IPS DF 6.9 (cell line): ENCODE data around the gene CARD16.
"Not testable (repeated sequence)": the region's sequence is repeated elsewhere in the genome, so short reads cannot be mapped to it uniquely, and the experiment has no call there.

Experiments used
- DNase-seq: peaks from one replicate; pipeline ENCODE4 v3.0.0-alpha.2; 2013; ENCODE audit warnings: low read depth, low spot score
- H3K27ac ChIP-seq: one replicate; pipeline ENCODE4 v1.5.1; 2013; ENCODE audit warnings: low read length, control low read depth
- H3K27me3 ChIP-seq: 2 replicates; pipeline ENCODE4 v1.6.1; 2013; ENCODE audit warnings: mild to moderate bottlenecking, low read length; ENCODE audit not compliant: control insufficient read depth, insufficient read depth
- H3K36me3 ChIP-seq: 2 replicates; pipeline ENCODE4 v1.6.1; 2013; ENCODE audit warnings: low read length; ENCODE audit not compliant: control insufficient read depth, insufficient read depth
- H3K4me1 ChIP-seq: 2 replicates; pipeline ENCODE4 v1.6.1; 2013; ENCODE audit warnings: low read length; ENCODE audit not compliant: control insufficient read depth, insufficient read depth
- H3K4me3 ChIP-seq: 2 replicates; pipeline ENCODE4 v1.5.1; 2013; ENCODE audit warnings: mild to moderate bottlenecking, low read length
- H3K9me3 ChIP-seq: 2 replicates; pipeline ENCODE4 v1.6.1; 2013; ENCODE audit warnings: low read length, inconsistent platforms; ENCODE audit not compliant: control insufficient read depth, insufficient read depth
- WGBS: extraction: QIAGEN DNeasy Blood & Tissue Kit; methylation state at CpG from one replicate; pipeline ENCODE4 v1.1.7; 2013; ENCODE audit warnings: mixed read lengths, missing lambda C conversion rate; ENCODE audit not compliant: insufficient read length, insufficient coverage; 5-methylcytosine and 5-hydroxymethylcytosine counted together

CARD16 gene

DNA sequence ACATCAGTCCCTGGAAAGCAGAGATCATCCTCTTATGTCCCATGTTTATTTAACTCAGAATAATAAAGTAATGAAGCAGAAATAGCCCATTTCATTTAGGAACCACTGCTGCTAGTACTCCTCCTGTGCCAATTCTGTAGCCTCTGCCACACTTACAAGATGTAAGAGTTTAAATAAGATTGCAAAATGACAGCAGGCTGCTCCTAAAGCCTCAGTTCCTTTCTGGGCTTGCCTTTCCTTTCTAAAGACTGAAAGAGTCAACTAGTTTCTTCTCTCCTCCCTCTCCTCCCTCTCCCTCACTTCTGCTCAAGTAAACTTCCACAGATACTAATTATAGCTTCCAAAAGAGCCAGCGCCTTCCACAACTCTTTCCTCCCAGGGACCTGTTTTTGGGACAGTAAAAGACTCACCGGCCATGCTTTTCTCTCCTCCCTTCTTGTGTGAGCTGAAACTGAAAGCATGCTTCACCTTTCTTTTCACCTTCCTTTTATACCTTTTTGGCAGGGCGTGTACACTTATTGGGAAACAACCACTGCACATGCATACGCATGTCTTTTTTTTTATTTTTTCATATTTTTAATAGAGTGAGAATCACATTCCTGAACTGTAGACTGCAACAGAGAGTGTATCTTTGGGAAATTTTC, 26.1 kb upstream of the CARD16 start:
- Histone ChIP-seq H3K36me3 (no peaks in the 10 kb centered on the region), H3K4me3 (no peak overlapping the region), H3K9me3 (no peaks in the 10 kb centered on the region), H3K27me3 (no peaks in the 10 kb centered on the region), H3K27ac (no peak overlapping the region), H3K4me1 (no peaks in the 10 kb centered on the region)
- WGBS, result no CpG with 5 or more reads among the region's 4 CpGs
- DNase-seq, result no peak

DNA sequence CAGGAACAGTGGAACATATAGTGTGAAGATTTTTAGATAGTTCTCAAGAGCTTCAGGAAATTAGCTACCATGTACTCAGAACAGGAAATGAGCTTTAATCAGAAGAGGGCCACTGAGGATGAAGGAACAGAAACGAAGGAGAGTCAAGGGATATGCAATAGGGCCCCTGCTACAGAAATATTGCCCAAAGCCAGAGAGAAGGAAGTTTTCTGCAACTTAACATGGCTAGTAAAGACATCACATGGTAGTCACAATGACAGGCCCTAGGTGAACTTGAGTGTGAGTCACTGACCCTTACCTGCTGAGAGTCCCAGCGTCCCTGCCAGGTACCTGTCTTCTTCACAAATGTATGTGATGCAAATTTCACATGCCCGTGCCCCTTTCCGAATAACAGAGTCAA, 25.2 kb upstream of the CARD16 start:
- no peak for DNase-seq
- no peaks in the 10 kb centered on the region for H3K27me3 ChIP-seq
- WGBS, result no CpG with 5 or more reads among the region's 4 CpGs
- H3K4me1 ChIP-seq, result no peaks in the 10 kb centered on the region
- H3K27ac ChIP-seq, result no peak overlapping the region
- H3K9me3 ChIP-seq, result no peaks in the 10 kb centered on the region
- no peaks in the 10 kb centered on the region for H3K36me3 ChIP-seq
- H3K4me3 ChIP-seq, result no peak overlapping the region

DNA sequence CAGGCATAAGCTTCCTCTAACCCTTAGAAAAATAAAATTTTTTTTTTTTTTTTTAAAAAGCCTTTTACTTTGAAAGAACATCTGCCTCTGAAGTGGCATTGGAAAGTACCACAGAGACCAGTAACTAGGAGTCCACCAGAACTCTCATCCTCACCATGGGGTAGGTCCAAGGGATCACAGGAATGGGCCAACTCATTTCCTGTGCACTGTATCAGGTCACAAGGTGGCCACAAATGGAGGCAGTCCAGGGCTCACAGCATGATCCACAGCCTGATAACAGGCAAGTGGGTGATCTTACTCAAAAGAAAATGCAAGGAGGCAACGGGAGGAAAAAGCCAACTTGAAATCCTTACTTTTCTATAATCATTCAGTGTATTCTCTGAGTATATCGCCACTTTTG, 24.6 kb upstream of the CARD16 start:
- WGBS, result no CpG with 5 or more reads among the region's 2 CpGs
- H3K4me1 ChIP-seq, H3K27ac ChIP-seq, DNase-seq, H3K9me3 ChIP-seq, H3K36me3 ChIP-seq, H3K27me3 ChIP-seq, H3K4me3 ChIP-seq: not testable (repeated sequence)

DNA sequence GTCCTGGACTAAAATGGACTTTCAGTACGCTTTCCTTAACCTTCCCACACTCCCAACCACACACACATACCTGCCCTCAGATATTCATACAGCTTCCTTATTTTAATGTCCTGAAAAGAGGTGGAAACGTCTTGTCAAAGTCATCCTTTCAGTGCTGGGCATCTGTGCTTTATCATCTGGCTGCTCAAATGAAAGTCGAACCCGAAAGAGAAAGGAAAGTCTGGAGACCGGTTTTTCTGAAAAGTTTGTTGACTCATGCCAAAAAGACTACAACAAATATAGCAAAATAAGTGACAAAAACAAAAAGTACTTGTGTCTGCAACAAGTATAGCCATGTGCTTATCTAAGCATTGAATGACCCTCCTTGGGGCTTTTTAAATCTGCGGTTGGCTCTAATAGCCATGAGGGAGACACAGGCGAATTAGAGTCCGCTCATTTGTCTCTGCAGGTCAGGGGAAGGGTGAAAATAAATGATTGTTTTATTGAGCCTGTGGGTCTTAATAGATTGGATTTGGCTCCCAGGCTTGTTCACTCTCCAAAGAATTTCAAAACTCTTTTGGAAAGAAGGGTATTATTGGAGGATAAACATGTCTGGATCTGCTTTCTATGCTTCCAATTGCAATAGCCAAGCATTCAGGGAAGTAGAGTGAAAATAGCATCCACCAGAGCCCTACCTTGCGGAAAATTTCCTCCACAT, 18.3 kb upstream of the CARD16 start:
- not testable (repeated sequence) for H3K27ac ChIP-seq, H3K9me3 ChIP-seq, H3K4me3 ChIP-seq, DNase-seq, H3K4me1 ChIP-seq, H3K27me3 ChIP-seq, H3K36me3 ChIP-seq
- no CpG with 5 or more reads among the region's 9 CpGs for WGBS

DNA sequence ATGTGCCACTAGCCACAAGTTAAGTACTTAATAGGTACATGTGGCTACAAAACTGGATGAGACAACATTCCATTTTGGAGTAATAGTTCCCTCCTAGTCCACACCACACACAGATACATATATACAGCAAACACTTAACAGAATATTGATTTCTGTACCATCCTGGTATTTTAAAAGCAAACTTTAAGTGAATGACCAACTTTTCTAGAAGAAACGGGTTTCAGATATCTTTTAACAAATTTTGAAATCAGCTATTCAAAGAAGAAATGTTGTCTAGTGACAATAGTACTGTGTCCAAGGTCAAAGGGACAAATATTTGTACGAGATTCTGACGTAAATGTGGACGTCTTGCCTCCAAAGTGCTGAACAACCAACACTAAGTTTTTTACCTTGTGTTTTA, 12.3 kb upstream of the CARD16 start:
- Histone ChIP-seq H3K9me3 (no peaks in the 10 kb centered on the region), H3K4me3 (no peak overlapping the region), H3K27me3 (no peaks in the 10 kb centered on the region), H3K4me1 (0 out of 2 replicates have a peak, but pooled peaks cover 2% of the 10 kb centered on the region), H3K36me3 (no peaks in the 10 kb centered on the region), H3K27ac (no peak overlapping the region)
- no peak for DNase-seq
- WGBS, result no CpG with 5 or more reads among the region's 4 CpGs

DNA sequence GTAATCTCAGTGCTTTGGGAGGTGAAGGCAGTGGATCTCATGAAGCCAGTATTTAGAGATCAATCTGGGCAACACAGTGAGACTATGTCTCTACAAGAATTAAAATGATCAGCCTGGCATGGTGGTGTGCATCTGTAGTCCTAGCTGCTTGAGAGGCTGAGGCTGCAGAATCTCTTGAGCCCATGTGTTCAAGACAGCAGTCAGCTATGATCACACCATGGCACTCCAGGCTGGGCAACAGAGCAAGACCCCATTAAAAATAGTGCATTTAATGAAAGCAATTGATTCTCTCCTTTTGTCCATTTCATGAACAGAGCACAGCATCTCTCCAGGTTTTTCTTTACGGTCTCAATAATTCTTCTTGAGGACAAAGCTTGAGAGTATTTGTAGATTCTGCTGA, 11.3 kb upstream of the CARD16 start:
- no peaks in the 10 kb centered on the region for H3K9me3 ChIP-seq
- H3K4me1 ChIP-seq, result 0 out of 2 replicates have a peak, but pooled peaks cover 2% of the 10 kb centered on the region
- H3K4me3 ChIP-seq, result no peak overlapping the region
- no peaks in the 10 kb centered on the region for H3K27me3 ChIP-seq
- DNase-seq, result no peak
- no CpG with 5 or more reads among the region's 1 CpG for WGBS
- H3K36me3 ChIP-seq, result no peaks in the 10 kb centered on the region
- H3K27ac ChIP-seq, result no peak overlapping the region

DNA sequence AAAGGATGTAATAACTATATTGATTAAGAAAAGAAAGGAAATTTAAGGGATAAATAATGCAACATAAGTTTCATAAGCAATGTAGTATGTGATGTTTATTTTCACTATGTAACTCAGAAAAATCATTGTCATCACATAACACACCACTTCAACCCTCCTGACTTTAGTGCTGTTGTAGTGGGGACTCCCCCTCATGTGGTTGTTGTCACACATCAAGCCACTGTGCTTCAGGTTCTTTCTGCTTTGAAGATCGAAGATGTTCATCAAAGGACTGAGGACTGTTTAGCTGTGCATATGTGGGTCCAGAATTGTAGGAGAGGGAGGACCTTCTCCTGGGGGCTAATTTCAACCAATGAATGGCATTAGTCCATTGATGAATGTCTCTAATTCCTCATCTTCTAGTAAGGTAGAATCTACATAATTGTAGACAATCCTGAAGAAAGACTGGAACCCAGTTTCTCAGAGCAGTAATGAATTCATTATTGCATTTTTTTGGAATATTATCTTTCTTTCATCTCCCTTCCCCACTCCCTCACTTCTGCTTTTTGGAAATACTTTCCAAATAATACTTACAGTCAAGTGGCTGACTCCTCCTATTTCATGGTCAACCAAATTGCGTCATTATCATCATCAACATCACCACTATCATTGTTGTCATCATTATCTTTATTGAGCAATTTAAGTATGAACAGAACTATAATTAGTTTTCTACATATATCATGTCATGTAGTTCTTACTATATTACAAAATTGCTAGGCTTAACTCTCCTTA, 9.8 kb upstream of the CARD16 start:
- no peaks in the 10 kb centered on the region for H3K27me3 ChIP-seq
- WGBS, result no CpG with 5 or more reads among the region's 2 CpGs
- H3K9me3 ChIP-seq, result no peaks in the 10 kb centered on the region
- H3K27ac ChIP-seq, result no peak overlapping the region
- no peaks in the 10 kb centered on the region for H3K36me3 ChIP-seq
- no peak overlapping the region for H3K4me3 ChIP-seq
- DNase-seq, result no peak
- H3K4me1 ChIP-seq, result 0 out of 2 replicates have a peak, but pooled peaks cover 2% of the 10 kb centered on the region

DNA sequence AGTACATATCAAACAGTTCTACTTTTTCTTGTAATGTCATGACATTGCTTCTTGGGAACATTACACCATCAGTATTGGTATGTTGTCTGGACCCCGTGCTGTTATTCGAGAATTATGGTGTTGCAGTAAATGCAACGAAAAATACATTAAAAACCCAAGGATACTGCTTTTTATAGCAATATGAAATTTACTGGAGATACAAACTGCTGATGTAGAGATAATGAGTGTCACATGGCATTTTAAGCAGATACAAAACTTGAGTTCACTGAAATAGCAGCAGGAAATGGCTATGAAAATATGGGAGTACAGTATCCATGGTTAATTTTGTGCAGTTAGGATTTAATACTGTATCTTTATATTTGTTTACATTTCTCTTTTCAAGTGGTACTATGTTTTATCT, 7.4 kb upstream of the CARD16 start:
- no peaks in the 10 kb centered on the region for H3K27me3 ChIP-seq
- H3K9me3 ChIP-seq, result no peaks in the 10 kb centered on the region
- WGBS, result no CpG with 5 or more reads among the region's 3 CpGs
- no peaks in the 10 kb centered on the region for H3K4me1 ChIP-seq
- H3K27ac ChIP-seq, result no peak overlapping the region
- no peaks in the 10 kb centered on the region for H3K36me3 ChIP-seq
- no peak for DNase-seq
- no peak overlapping the region for H3K4me3 ChIP-seq

DNA sequence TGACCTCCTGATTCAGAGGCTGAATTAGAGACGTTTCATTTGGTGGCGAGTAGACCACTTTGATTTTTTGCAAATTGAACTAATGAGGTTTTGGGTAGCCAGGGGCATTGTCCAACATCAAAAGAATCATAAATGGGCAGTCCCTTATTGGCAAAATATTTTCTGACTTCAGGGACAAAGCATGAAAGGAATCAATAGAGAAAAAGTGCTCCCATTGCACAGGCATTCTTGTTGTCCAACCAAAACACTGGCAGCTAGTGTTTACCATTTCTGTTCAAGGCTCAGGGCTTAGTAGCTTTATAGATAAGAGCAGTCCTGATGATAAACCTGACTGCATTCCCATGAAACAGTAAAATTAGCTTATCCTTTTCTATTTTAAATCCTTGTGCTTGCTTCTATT, 6.4 kb upstream of the CARD16 start:
- Histone ChIP-seq H3K4me3 (no peak overlapping the region), H3K4me1 (no peaks in the 10 kb centered on the region), H3K9me3 (no peaks in the 10 kb centered on the region), H3K36me3 (no peaks in the 10 kb centered on the region), H3K27me3 (no peaks in the 10 kb centered on the region), H3K27ac (no peak overlapping the region)
- DNase-seq, result no peak
- WGBS, result no CpG with 5 or more reads among the region's 2 CpGs

DNA sequence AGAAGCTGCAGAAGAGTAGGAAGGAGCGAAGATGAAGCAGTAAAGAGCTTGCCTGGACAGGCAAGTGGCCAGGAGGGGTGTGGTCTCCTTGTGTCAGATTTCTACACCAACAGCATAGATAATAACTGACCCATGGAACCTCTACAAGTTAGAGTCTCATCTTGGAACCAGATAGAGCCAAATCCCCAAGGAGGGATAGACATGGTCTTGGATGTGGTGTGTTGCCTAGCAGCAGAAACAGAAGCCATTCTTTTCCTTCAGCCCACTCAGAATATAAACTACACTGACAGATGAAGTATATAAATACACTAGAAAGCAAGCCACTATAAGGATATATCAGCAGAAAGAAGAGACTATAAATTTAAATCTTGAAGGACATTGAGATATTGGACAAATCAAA, 4.3 kb upstream of the CARD16 start:
- no peaks in the 10 kb centered on the region for H3K36me3 ChIP-seq

More for the DNA sequence above, 4.3 kb upstream of the CARD16 start:
- WGBS, result no CpG with 5 or more reads among the region's 1 CpG
- Histone ChIP-seq H3K27ac (no peak overlapping the region), H3K4me3 (no peak overlapping the region), H3K4me1 (no peaks in the 10 kb centered on the region), H3K9me3 (no peaks in the 10 kb centered on the region), H3K27me3 (no peaks in the 10 kb centered on the region)
- DNase-seq, result no peak
